Upper lobe of left lung (tissue), 4 donors: ENCODE results near the gene ZSCAN25.

ENCODE experiments used
- POLR2AphosphoS5 ChIP-seq, 2 donors: sonication (generic); formaldehyde crosslinking; IDR thresholded peaks; one replicate each; pipeline ENCODE4 v1.5.1; 2017; ENCODE audit warnings: antibody characterized with exemption in 2 of 2
- TF ChIP-seq, protein P1 (sequence below), 6 experiments: fragments of 450-650 bp in 4 of 6; fragments of 200-600 bp in 2 of 6; sonication (generic) in 2 of 6; IDR thresholded peaks; one replicate each; pipeline ENCODE4 v1.5.1; 2016 to 2019; ENCODE audit warnings: antibody characterized with exemption in 6 of 6

DNA sequence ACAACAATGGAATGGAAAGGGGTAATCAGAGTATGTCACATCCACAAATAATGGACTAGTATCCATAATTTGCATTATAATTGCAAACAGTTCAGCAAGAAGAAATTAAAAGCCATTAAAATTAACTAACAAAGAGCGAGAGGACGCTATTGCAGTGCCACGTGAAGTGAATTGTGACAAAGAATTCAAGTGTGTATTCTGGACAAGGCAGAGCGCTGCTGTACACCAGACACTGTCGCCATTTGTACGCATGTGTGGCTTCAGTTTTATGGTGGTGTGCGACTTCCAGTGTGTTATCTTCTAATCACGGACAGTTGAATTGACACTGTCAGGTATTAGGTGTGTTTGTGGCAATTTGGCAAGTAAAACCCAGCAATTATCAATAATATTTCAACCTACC, 51.8 kb downstream of the ZSCAN25 start:
- TF ChIP-seq, protein P1, sequence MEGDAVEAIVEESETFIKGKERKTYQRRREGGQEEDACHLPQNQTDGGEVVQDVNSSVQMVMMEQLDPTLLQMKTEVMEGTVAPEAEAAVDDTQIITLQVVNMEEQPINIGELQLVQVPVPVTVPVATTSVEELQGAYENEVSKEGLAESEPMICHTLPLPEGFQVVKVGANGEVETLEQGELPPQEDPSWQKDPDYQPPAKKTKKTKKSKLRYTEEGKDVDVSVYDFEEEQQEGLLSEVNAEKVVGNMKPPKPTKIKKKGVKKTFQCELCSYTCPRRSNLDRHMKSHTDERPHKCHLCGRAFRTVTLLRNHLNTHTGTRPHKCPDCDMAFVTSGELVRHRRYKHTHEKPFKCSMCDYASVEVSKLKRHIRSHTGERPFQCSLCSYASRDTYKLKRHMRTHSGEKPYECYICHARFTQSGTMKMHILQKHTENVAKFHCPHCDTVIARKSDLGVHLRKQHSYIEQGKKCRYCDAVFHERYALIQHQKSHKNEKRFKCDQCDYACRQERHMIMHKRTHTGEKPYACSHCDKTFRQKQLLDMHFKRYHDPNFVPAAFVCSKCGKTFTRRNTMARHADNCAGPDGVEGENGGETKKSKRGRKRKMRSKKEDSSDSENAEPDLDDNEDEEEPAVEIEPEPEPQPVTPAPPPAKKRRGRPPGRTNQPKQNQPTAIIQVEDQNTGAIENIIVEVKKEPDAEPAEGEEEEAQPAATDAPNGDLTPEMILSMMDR (IDR thresholded peaks at IDR 0.05), result no peak
- no peak for TF ChIP-seq POLR2AphosphoS5 (IDR thresholded peaks at IDR 0.05)
